ENCODE results near the gene THSD4. TPM values are rescaled to one million over a fixed set of nuclear protein-coding genes. Genes with fewer than 3 reads are reported as not detected.

The THSD4 gene
- total and polyA plus RNA-seq, 2 of the 4 experiments (the other 2 are of a cell fraction): 25.5 to 31.1 TPM

- TF ChIP-seq, protein P1, sequence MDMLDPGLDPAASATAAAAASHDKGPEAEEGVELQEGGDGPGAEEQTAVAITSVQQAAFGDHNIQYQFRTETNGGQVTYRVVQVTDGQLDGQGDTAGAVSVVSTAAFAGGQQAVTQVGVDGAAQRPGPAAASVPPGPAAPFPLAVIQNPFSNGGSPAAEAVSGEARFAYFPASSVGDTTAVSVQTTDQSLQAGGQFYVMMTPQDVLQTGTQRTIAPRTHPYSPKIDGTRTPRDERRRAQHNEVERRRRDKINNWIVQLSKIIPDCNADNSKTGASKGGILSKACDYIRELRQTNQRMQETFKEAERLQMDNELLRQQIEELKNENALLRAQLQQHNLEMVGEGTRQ (IDR thresholded peaks at IDR 0.05; ENCODE audit: low read depth, low read length): no peak
Observed at GRCh38 chr15:71811752-71812735, 696.8 kb downstream of the THSD4 start (continued).

GRCh38 chr15:71812966-71813722 lies 697.9 kb downstream of the THSD4 start:
- in situ Hi-C loops (cut with MboI; ENCODE audit: low sequenced_read_pairs): no loop called here
- H3K56ac ChIP-seq (ENCODE audit: extremely low read depth, insufficient read depth, low read length): no peak overlapping the region
- H4K5ac ChIP-seq (ENCODE audit: low read depth, low read length): no peak overlapping the region
- POLR2A ChIA-PET (ENCODE audit: unreplicated experiment): no interaction called here
- no peak overlapping the region for H3K4ac ChIP-seq (ENCODE audit: low read depth, low read length)
- CTCF ChIA-PET: no interaction called here
- H3K27me3 ChIP-seq (ENCODE audit: control insufficient read depth, insufficient read depth, low read length): no peaks in the 10 kb centered on the region
- no peak overlapping the region for H2AK5ac ChIP-seq (ENCODE audit: low read depth, low read length)
- no peak overlapping the region for H3K18ac ChIP-seq (ENCODE audit: low read depth, low read length)
- intact Hi-C loops (cut with micrococcal nuclease): no loop called here
- no peaks in the 10 kb centered on the region for H3K9me1 ChIP-seq (ENCODE audit: insufficient read depth, low read length)
- dilution Hi-C loops (cut with HindIII; ENCODE audit: low sequenced_read_pairs, unreplicated experiment): no loop called here
- H4K8ac ChIP-seq (ENCODE audit: low read depth in 2 of 2, low read length in 2 of 2): no peak overlapping the region
- H4K20me1 ChIP-seq (ENCODE audit: insufficient read depth, low read length): no peaks in the 10 kb centered on the region
- no peak overlapping the region for H2AK9ac ChIP-seq (replicated peaks; ENCODE audit: low read depth, low read length, poor library complexity)
- no peak overlapping the region for H3K23ac ChIP-seq (ENCODE audit: low read depth, low read length)
- no peak overlapping the region for H2BK15ac ChIP-seq (ENCODE audit: low read depth, low read length)
- H2BK20ac ChIP-seq (ENCODE audit: low read depth, low read length): no peak overlapping the region
- H3K4me1 ChIP-seq (ENCODE audit: control insufficient read depth, insufficient read depth, low read length): no peaks in the 10 kb centered on the region
- H3K79me1 ChIP-seq (ENCODE audit: low read depth in 1 of 2, low read length in 2 of 2): no peaks in the 10 kb centered on the region
- no TSS peak for BruUV-seq (replicated peaks)
- H3K27ac ChIP-seq (ENCODE audit: insufficient read depth, low read length): no peak overlapping the region
- H3K4me2 ChIP-seq (ENCODE audit: low read depth, low read length): no peak overlapping the region
- no peaks in the 10 kb centered on the region for H3K36me3 ChIP-seq (ENCODE audit: control insufficient read depth, insufficient read depth, low read length)
- no peak overlapping the region for H3K9ac ChIP-seq (ENCODE audit: low read depth, low read length)
- no peak overlapping the region for H3K14ac ChIP-seq (replicated peaks; ENCODE audit: low read depth, low read length)
- H3K4me3 ChIP-seq (ENCODE audit: insufficient read depth, low read depth, low read length): no peak overlapping the region
- H2BK120ac ChIP-seq (ENCODE audit: low read depth, low read length): no peak overlapping the region
- H3K9me3 ChIP-seq (ENCODE audit: control insufficient read depth, insufficient read depth, low read length): peaks cover 2% of the 10 kb centered on the region; the same call in 1 of the 2 replicates
- DNase-seq (no peak), ATAC-seq (ENCODE audit: low read depth) (no peak)
- WGBS, 2 experiments (ENCODE audit: extremely low coverage in 2 of 2, insufficient read length in 1 of 2): 84% methylated on average over 7 of the region's 16 CpGs; no CpG with 5 or more reads in 1 of the 2 experiments
- H2BK5ac ChIP-seq (ENCODE audit: low read depth, low read length, poor library complexity, severe bottlenecking): no peak overlapping the region
- H4K91ac ChIP-seq (ENCODE audit: insufficient read depth, low read depth, low read length): no peak overlapping the region
- H2AFZ ChIP-seq (replicated peaks; ENCODE audit: low read length, poor library complexity): no peak overlapping the region
- TF ChIP-seq RCOR1 (IDR thresholded peaks at IDR 0.05; ENCODE audit: insufficient replicate concordance, low read length) (no peak), MAZ (IDR thresholded peaks at IDR 0.05; ENCODE audit: borderline replicate concordance, low read depth, low read length) (no peak), NFE2L2 (IDR thresholded peaks at IDR 0.05; ENCODE audit: low read depth, low read length) (no peak), MAFK (IDR thresholded peaks at IDR 0.05; ENCODE audit: low read depth, low read length) (no peak), RFX5 (IDR thresholded peaks at IDR 0.05; ENCODE audit: low read depth, low read length) (no peak), MXI1 (IDR thresholded peaks at IDR 0.05; ENCODE audit: borderline replicate concordance, low read depth, low read length) (no peak), POLR2A (IDR thresholded peaks at IDR 0.05; ENCODE audit: low read depth, low read length) (no peak), BHLHE40 (IDR thresholded peaks at IDR 0.05; ENCODE audit: low read depth, low read length) (no peak), CEBPB (IDR thresholded peaks at IDR 0.05; ENCODE audit: low read depth, low read length) (no peak), ELK1 (IDR thresholded peaks at IDR 0.05; ENCODE audit: borderline replicate concordance, low read depth, low read length) (no peak), SMC3 (IDR thresholded peaks at IDR 0.05; ENCODE audit: low read depth, low read length) (no peak)

Data from IMR-90 (cell line).